ENCODE measurements around the gene PRMT2. TPM values are rescaled to one million over a fixed set of nuclear protein-coding genes. Genes with fewer than 3 reads are reported as not detected.
A peak's percentile ranks its signal among the peaks of the same experiment; 100 is the strongest.

The PRMT2 gene
- 75.4 and 93.9 TPM in 2 replicates for total RNA-seq (ENCODE audit: low replicate concordance)

DNA sequence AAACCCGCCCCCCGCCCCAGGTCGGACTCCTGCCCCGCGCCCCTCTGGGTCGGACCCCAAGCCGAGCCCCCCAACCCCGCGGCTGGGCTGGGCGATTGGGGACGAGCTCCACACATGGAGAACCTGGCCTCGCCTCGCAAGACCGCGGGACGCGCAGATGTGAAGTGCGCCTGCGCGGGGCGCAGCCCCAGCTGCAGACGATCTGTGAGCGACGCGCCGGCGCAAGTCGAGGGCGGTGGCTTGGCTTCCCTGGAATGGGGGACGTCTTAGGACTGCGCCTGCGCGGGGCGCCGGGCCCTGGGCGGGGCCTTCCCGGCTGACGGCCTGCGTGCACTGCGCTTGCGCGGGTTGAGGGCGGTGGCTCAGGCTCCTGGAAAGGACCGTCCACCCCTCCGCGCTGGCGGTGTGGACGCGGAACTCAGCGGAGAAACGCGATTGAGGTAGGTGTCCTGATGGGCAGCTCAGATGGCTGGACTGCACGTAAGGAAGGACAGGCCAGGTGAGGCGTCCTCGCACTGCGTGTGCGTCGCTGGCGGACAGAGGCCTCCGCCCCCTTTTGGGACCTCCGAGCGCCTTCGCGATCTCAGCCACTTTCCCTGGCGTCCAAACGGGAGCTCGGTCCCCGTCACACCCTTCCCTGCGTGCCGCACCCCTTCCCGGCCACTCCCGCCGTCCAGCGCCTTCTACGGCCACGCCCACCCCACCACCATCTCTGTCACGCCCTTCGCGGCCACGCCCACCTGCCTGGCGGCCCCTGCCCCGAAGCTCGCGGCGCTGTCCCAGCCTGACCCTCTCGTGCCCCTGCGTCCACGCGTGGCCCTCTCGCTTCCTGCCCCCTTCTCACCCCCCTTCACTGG lies at the start of gene PRMT2:
Gene PRMT2, plus strand, starts transcription at position 351 of the 857 bp plus-strand sequence. CDS start 1,278 bp downstream, outside the sequence.
- peak; percentile 99 for DNase-seq (ENCODE audit: low spot score)
- H3K4me3 Mint-ChIP-seq = peak within 1 kb of the TSS; percentile 93
- peaks cover 42% of the 10 kb centered on the region for H3K79me2 ChIP-seq (ENCODE audit: low read depth)
- peaks cover 20% of the 10 kb centered on the region for H4K20me1 ChIP-seq (ENCODE audit: low read depth)
- peaks cover 15% of the 10 kb centered on the region for H3K36me3 Mint-ChIP-seq
- peaks cover 10% of the 10 kb centered on the region for H3K36me3 ChIP-seq
- no peaks in the 10 kb centered on the region for H3K9me3 ChIP-seq (ENCODE audit: low read depth)
- TF ChIP-seq EZH2 (IDR thresholded peaks at IDR 0.05) (no peak), EZH2phosphoT487 (IDR thresholded peaks at IDR 0.05) (no peak)
- TF ChIP-seq, protein P1, sequence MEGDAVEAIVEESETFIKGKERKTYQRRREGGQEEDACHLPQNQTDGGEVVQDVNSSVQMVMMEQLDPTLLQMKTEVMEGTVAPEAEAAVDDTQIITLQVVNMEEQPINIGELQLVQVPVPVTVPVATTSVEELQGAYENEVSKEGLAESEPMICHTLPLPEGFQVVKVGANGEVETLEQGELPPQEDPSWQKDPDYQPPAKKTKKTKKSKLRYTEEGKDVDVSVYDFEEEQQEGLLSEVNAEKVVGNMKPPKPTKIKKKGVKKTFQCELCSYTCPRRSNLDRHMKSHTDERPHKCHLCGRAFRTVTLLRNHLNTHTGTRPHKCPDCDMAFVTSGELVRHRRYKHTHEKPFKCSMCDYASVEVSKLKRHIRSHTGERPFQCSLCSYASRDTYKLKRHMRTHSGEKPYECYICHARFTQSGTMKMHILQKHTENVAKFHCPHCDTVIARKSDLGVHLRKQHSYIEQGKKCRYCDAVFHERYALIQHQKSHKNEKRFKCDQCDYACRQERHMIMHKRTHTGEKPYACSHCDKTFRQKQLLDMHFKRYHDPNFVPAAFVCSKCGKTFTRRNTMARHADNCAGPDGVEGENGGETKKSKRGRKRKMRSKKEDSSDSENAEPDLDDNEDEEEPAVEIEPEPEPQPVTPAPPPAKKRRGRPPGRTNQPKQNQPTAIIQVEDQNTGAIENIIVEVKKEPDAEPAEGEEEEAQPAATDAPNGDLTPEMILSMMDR (IDR thresholded peaks at IDR 0.05) = no peak
- peaks cover 17% of the 10 kb centered on the region for H3F3A ChIP-seq (ENCODE audit: low read depth)
- peak within 1 kb of the TSS; percentile 84 for H3K4me3 ChIP-seq
- H3K4me1 Mint-ChIP-seq = peaks cover 40% of the 10 kb centered on the region
- H3K9ac ChIP-seq = peak within 1 kb of the TSS; percentile 65
- peak within 1 kb of the TSS; percentile 94 for H3K27ac Mint-ChIP-seq
- no peaks in the 10 kb centered on the region for H3K27me3 Mint-ChIP-seq (ENCODE audit: insufficient read depth, low read depth)
- peaks cover 12% of the 10 kb centered on the region for H3K4me1 ChIP-seq
- H3K9me3 Mint-ChIP-seq = no peaks in the 10 kb centered on the region
- H3K27ac ChIP-seq = peak within 1 kb of the TSS; percentile 90
- H2AFZ ChIP-seq (replicated peaks) = peak within 1 kb of the TSS; percentile 86
- peak within 1 kb of the TSS; percentile 89 for H3K4me2 ChIP-seq
- no peaks in the 10 kb centered on the region for H3K27me3 ChIP-seq

DNA sequence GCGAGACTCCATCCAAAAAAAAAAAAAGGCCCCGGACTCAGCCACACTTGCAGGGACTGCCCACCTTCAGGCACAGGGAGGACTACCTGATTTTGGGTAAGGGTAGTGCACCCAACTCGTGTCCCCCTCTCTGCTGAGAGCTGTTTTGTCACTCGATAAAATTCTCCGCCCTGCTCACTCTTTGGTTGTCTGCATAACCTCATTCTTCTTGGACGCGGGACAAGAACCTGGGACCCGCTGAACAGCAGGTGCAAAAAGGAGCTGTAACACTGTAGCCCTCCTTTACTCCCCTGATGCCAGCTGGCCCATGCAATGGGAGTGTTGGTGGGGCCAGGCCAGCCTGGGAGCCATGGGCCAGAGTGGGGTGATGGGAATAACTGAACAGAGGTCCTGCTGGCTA lies 41.2 kb upstream of the PRMT2 start:
- Histone ChIP-seq H3K27ac (no peak overlapping the region), H3K4me1 (peaks cover 5% of the 10 kb centered on the region), H2AFZ (replicated peaks) (no peak overlapping the region), H3K36me3 (no peaks in the 10 kb centered on the region), H4K20me1 (ENCODE audit: low read depth) (no peaks in the 10 kb centered on the region), H3K4me3 (no peak overlapping the region), H3K9ac (no peak overlapping the region), H3K9me3 (ENCODE audit: low read depth) (peaks cover 7% of the 10 kb centered on the region), H3K79me2 (ENCODE audit: low read depth) (no peaks in the 10 kb centered on the region), H3K4me2 (no peak overlapping the region), H3F3A (ENCODE audit: low read depth) (no peaks in the 10 kb centered on the region), H3K27me3 (no peaks in the 10 kb centered on the region)
- Mint-ChIP-seq H3K4me3 (no peak overlapping the region), H3K27me3 (ENCODE audit: insufficient read depth, low read depth) (peaks cover 5% of the 10 kb centered on the region), H3K4me1 (peaks cover 13% of the 10 kb centered on the region), H3K36me3 (peaks cover 4% of the 10 kb centered on the region), H3K9me3 (peaks cover 56% of the 10 kb centered on the region), H3K27ac (no peak overlapping the region)
- TF ChIP-seq, protein P1 (IDR thresholded peaks at IDR 0.05) = no peak
- TF ChIP-seq EZH2 (IDR thresholded peaks at IDR 0.05) (no peak), EZH2phosphoT487 (IDR thresholded peaks at IDR 0.05) (no peak)
- DNase-seq (ENCODE audit: low spot score) = no peak

DNA sequence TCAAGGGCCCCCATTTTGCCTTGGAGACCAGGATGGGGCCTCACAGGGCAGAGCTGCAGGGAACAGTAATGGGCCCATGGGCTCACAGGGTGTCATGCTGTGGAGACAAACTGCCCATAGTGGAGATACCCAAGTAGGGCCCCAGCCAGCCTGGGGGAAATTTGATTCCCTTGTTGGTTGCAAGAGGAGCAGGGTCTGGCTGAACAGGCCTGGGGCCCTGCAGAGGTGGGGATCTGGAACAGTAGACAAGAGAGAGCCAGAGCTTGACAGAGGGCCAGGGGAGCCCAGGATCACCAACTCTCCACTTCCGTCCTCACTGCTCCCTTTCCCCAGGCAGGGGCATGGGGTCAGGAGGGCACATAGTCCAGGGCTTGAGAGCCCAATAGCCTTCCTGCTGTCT lies 39.3 kb upstream of the PRMT2 start:
- H3K9ac ChIP-seq = no peak overlapping the region

More for the DNA sequence above, 39.3 kb upstream of the PRMT2 start:
- H3K4me1 ChIP-seq = peaks cover 9% of the 10 kb centered on the region
- H3K4me1 Mint-ChIP-seq = peaks cover 27% of the 10 kb centered on the region
- no peaks in the 10 kb centered on the region for H3K27me3 ChIP-seq
- no peaks in the 10 kb centered on the region for H3K79me2 ChIP-seq (ENCODE audit: low read depth)
- peak overlapping the region; percentile 42 for H3K27ac Mint-ChIP-seq
- H3K4me3 ChIP-seq = no peak overlapping the region
- H3K4me3 Mint-ChIP-seq = no peak overlapping the region
- no peak overlapping the region for H2AFZ ChIP-seq (replicated peaks)
- peaks cover 2% of the 10 kb centered on the region for H3K36me3 Mint-ChIP-seq
- H4K20me1 ChIP-seq (ENCODE audit: low read depth) = no peaks in the 10 kb centered on the region
- H3K9me3 ChIP-seq (ENCODE audit: low read depth) = no peaks in the 10 kb centered on the region
- peaks cover 39% of the 10 kb centered on the region for H3K9me3 Mint-ChIP-seq
- H3K27me3 Mint-ChIP-seq (ENCODE audit: insufficient read depth, low read depth) = peaks cover 2% of the 10 kb centered on the region
- no peak overlapping the region for H3K27ac ChIP-seq
- H3F3A ChIP-seq (ENCODE audit: low read depth) = no peaks in the 10 kb centered on the region
- no peak for TF ChIP-seq EZH2phosphoT487 (IDR thresholded peaks at IDR 0.05)
- no peak for TF ChIP-seq EZH2 (IDR thresholded peaks at IDR 0.05)
- TF ChIP-seq, protein P1 (IDR thresholded peaks at IDR 0.05) = no peak
- no peak for DNase-seq (ENCODE audit: low spot score)
- no peak overlapping the region for H3K4me2 ChIP-seq
- no peaks in the 10 kb centered on the region for H3K36me3 ChIP-seq
